ENCODE results near the gene SEC16A.

Gene SEC16A

GRCh38 chr9:136397643-136398042, 85.2 kb downstream of the SEC16A start:
- DNase-seq: no peak

DNA sequence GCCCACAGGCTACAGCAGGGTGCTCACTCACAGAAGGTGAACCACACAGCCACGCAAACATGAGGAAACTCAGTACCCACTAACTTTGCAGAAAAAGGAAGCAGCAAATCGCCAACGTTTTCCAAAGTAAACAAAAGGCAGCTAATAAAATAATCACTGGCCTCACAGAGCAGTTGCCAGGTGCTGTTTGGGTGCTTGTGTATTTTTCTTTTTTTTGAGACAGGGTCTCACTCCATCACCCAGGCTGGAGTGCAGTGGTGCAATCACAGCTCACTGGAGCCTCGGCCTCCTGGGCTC, 86.7 kb downstream of the SEC16A start:
- DNase-seq: no peak

DNA sequence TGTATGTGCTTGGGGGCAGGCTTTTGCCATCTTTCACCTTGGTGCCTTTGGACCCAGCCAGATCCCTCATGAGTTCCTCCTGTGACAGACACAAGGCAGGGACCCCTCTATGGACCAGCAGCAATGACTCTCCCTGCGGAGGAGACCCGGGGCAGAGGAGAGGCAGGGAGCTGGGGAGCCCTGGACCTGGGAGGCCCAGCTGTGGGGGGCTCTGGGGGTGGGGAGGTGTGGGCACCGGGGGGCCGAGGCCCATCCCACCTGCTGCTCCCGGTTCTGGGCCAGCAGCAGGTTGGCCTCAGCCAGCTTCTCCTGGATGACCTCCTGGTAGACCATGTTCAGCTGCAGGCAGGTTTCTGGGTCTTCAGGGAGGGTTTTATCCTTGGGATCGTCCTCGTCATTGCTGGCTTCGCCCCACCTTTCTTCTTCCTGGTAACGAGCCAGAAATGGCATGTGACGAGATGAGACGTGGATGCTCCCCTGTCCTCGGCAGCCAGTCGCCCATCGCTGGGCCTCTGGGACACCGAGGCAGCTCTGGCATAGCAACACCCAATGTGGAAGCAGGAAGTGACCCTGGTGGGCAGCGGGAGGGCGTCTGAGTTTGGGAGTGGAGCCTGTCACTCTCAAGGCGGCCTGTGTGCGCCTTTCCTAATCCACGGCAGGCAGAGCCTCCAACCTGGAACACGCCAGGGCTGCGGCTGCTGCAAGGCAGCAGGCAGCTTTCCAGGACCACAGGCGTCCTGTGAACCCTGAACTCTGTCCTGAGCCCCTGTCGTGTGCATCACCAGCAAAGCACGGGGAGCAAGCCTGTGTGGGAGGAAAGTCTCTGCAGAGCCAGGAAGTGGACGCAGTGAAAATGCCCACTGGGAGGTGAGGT, 87.3 kb downstream of the SEC16A start:
- no peak for DNase-seq

- DNase-seq: no peak
Observed at GRCh38 chr9:136395020-136395340, 87.9 kb downstream of the SEC16A start.

- DNase-seq: no peak
Observed at GRCh38 chr9:136394312-136395019, 88.4 kb downstream of the SEC16A start.

GRCh38 chr9:136393531-136393930, 89.3 kb downstream of the SEC16A start:
- no peak for DNase-seq

DNA sequence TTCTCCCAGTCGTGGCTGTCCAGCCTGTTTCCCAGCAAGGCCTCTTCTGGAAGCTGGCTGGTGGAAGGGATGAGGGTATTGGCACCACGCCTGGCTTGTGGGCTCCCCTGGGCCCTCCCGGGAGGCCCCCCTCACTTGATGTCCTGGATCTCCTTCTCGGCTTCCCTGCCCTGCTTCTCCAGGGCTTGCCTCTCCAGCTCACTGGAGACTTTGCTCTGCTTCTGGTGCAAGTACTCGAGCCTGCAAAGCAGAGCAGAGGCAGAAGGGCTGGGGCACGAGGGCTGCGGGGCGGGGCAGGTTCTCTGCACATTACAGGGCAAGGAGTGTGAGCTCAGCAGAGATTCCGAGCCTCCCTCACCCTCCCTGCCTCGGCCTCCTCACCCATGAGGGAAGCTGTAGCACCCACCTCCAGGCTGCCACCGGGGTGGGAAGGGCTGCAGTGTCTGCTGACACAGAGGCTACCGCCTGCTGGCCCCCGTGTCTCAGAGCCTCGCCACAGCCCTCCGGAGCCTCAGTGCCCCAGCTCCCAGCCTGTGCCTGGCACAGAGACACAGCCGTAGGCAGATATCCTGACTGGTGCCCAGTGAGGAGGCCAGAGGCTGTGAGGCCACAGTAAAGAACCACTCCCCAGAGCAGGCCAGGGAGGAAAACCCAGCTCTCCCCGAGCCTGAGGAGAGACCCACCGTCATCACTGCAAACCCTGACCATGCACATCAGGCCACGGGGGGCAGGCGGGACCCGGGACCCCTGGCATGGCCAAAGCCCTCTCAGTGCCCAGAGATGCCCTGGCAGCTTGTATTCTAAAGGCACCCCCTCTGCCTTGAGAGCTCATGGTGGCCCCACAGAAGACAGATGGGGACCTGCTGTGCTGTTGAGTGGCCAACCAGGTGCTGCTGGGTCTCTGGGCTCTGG, 90.0 kb downstream of the SEC16A start:
- DNase-seq: no peak

GRCh38 chr9:136391737-136392537, 90.9 kb downstream of the SEC16A start:
- no peak for DNase-seq
